Vagina (tissue), 2 donors: ENCODE measurements around the gene ASPDH. TPM values are rescaled to one million over a fixed set of nuclear protein-coding genes. Genes with fewer than 3 reads are reported as not detected.

ENCODE experiments used
- DNase-seq, 2 donors: peaks; one replicate each; pipeline ENCODE4 v3.0.0-alpha.2; 2017; ENCODE audit errors: extremely low spot score in 2 of 2
- H3K27ac ChIP-seq: fragments of 200-600 bp; sonication (generic); one replicate; pipeline ENCODE4 v1.5.1; 2019
- H3K27me3 ChIP-seq: fragments of 200-600 bp; sonication (generic); one replicate; pipeline ENCODE4 v1.5.1; 2019
- H3K36me3 ChIP-seq, 2 donors: fragments of 200-600 bp; sonication (generic); one replicate each; pipeline ENCODE4 v1.5.1; 2017 to 2019
- H3K4me1 ChIP-seq: fragments of 200-600 bp; sonication (generic); one replicate; pipeline ENCODE4 v1.5.1; 2019
- H3K4me3 ChIP-seq, 2 donors: fragments of 200-600 bp; sonication (generic); 1 replicate in 1 of 2; 2 replicates in 1 of 2; pipeline ENCODE4 v1.5.1; 2016 to 2019
- H3K9me3 ChIP-seq: fragments of 200-600 bp; sonication (generic); one replicate; pipeline ENCODE4 v1.5.1; 2019
- CTCF ChIP-seq, 3 experiments: fragments of 450-650 bp in 2 of 3; fragments of 200-600 bp in 1 of 3; sonication (generic) in 1 of 3; IDR thresholded peaks; one replicate each; pipeline ENCODE4 v1.5.1; 2017 to 2019; ENCODE audit warnings: antibody characterized with exemption in 3 of 3, mild to moderate bottlenecking in 2 of 3, moderate library complexity in 2 of 3
- POLR2A ChIP-seq, 2 donors: fragments of 450-650 bp; IDR thresholded peaks; one replicate each; pipeline ENCODE4 v1.6.1; 2017; ENCODE audit warnings: antibody characterized with exemption in 2 of 2, mild to moderate bottlenecking in 2 of 2, moderate library complexity in 2 of 2
- POLR2AphosphoS5 ChIP-seq, 2 donors: sonication (generic); formaldehyde crosslinking; IDR thresholded peaks; one replicate each; pipeline ENCODE4 v1.9.0; 2017; ENCODE audit warnings: antibody characterized with exemption in 2 of 2, mild to moderate bottlenecking in 2 of 2, low read depth in 1 of 2; ENCODE audit not compliant: insufficient read depth in 1 of 2
- intact Hi-C: fragments of 100-400 bp; cut with DNase I; formaldehyde crosslinking; loops from one replicate; pipeline ENCODE4 v1.15.1; 2023
- total RNA-seq: library from RNA; depleted of rRNA; stranded (reverse); fragments of >200 nt; gene quantifications from one replicate; pipeline ENCODE4 v1.2.3, GENCODE V29; 2016

Gene ASPDH
- total RNA-seq, 1 donor from 2014 or later, result not detected

- H3K36me3 ChIP-seq, result no peaks in the 10 kb centered on the region
- H3K9me3 ChIP-seq, result no peaks in the 10 kb centered on the region
- intact Hi-C loops, result no loop called here
- peaks cover 25% of the 10 kb centered on the region for H3K4me1 ChIP-seq
- no peaks in the 10 kb centered on the region for H3K27me3 ChIP-seq
- DNase-seq, result no peak
- TF ChIP-seq POLR2A (IDR thresholded peaks at IDR 0.05) (no peak), POLR2AphosphoS5 (IDR thresholded peaks at IDR 0.05; ENCODE audit: insufficient read depth in 1 of 2, low read depth in 1 of 2) (no peak), CTCF (IDR thresholded peaks at IDR 0.05) (no peak)
- H3K4me3 ChIP-seq, result no peak overlapping the region
- H3K27ac ChIP-seq, result no peak overlapping the region
Measured at GRCh38 chr19:50558039-50558438, 44.3 kb upstream of the ASPDH start.

GRCh38 chr19:50557009-50557613 lies 43.4 kb upstream of the ASPDH start:
- Histone ChIP-seq H3K27ac (no peak overlapping the region), H3K4me1 (peaks cover 28% of the 10 kb centered on the region), H3K4me3 (peak overlapping the region; percentile 41 to 44), H3K27me3 (no peaks in the 10 kb centered on the region), H3K9me3 (no peaks in the 10 kb centered on the region), H3K36me3 (no peaks in the 10 kb centered on the region)
- DNase-seq, result no peak
- intact Hi-C loops, result no loop called here
- TF ChIP-seq POLR2AphosphoS5 (IDR thresholded peaks at IDR 0.05; ENCODE audit: insufficient read depth in 1 of 2, low read depth in 1 of 2), result no peak

- peaks cover 35% of the 10 kb centered on the region for H3K4me1 ChIP-seq
- no peaks in the 10 kb centered on the region for H3K9me3 ChIP-seq
- H3K27me3 ChIP-seq, result no peaks in the 10 kb centered on the region
- DNase-seq, result no peak
- peak overlapping the region; percentile 41 to 44 for H3K4me3 ChIP-seq
- TF ChIP-seq POLR2AphosphoS5 (IDR thresholded peaks at IDR 0.05; ENCODE audit: insufficient read depth in 1 of 2, low read depth in 1 of 2), result peak in 1 of 2 donors; percentile 25
- TF ChIP-seq POLR2A (IDR thresholded peaks at IDR 0.05), result no peak
- TF ChIP-seq CTCF (IDR thresholded peaks at IDR 0.05), result peak; percentile 58 to 71 (median 66)
- H3K27ac ChIP-seq, result peak overlapping the region; percentile 68
- intact Hi-C loops, result no loop called here
- H3K36me3 ChIP-seq, result no peaks in the 10 kb centered on the region
Measured at GRCh38 chr19:50556282-50557008, 42.7 kb upstream of the ASPDH start.

- no peak for TF ChIP-seq POLR2AphosphoS5 (IDR thresholded peaks at IDR 0.05; ENCODE audit: insufficient read depth in 1 of 2, low read depth in 1 of 2)
- TF ChIP-seq CTCF (IDR thresholded peaks at IDR 0.05), result no peak
- TF ChIP-seq POLR2A (IDR thresholded peaks at IDR 0.05), result no peak
- intact Hi-C loops, result no loop called here
- Histone ChIP-seq H3K4me3 (peak overlapping the region; percentile 41 to 44), H3K36me3 (no peaks in the 10 kb centered on the region), H3K4me1 (peaks cover 41% of the 10 kb centered on the region), H3K27ac (peak overlapping the region; percentile 68), H3K27me3 (no peaks in the 10 kb centered on the region), H3K9me3 (no peaks in the 10 kb centered on the region)
- no peak for DNase-seq
Measured at GRCh38 chr19:50555450-50556281, 42.0 kb upstream of the ASPDH start.

- no peaks in the 10 kb centered on the region for H3K27me3 ChIP-seq
- TF ChIP-seq CTCF (IDR thresholded peaks at IDR 0.05), result no peak
- no peak for TF ChIP-seq POLR2AphosphoS5 (IDR thresholded peaks at IDR 0.05; ENCODE audit: insufficient read depth in 1 of 2, low read depth in 1 of 2)
- no peak for TF ChIP-seq POLR2A (IDR thresholded peaks at IDR 0.05)
- H3K9me3 ChIP-seq, result no peaks in the 10 kb centered on the region
Measured at GRCh38 chr19:50555033-50555432, 41.3 kb upstream of the ASPDH start.

More at GRCh38 chr19:50555033-50555432, 41.3 kb upstream of the ASPDH start:
- H3K27ac ChIP-seq, result no peak overlapping the region
- intact Hi-C loops, result no loop called here
- peaks cover 37% of the 10 kb centered on the region for H3K4me1 ChIP-seq
- H3K4me3 ChIP-seq, result no peak overlapping the region
- no peaks in the 10 kb centered on the region for H3K36me3 ChIP-seq
- no peak for DNase-seq
